ENCODE results near the gene HIGD2A.

Gene HIGD2A

GRCh38 chr5:176366232-176366894 lies 22.2 kb upstream of the HIGD2A start:
- in situ Hi-C loops (cut with MboI; ENCODE audit: low pct_unique_long_range_greater_than_20kb, low sequenced_read_pairs) = no loop called here
- DNase-seq = no peak

- DNase-seq = no peak
- in situ Hi-C loops (cut with MboI; ENCODE audit: low pct_unique_long_range_greater_than_20kb, low sequenced_read_pairs) = no loop called here
Measured at GRCh38 chr5:176368726-176369125, 19.8 kb upstream of the HIGD2A start.

- in situ Hi-C loops (cut with MboI; ENCODE audit: low pct_unique_long_range_greater_than_20kb, low sequenced_read_pairs) = no loop called here
- DNase-seq = no peak
Measured at GRCh38 chr5:176369934-176370711, 18.4 kb upstream of the HIGD2A start.

GRCh38 chr5:176371621-176372539 lies 16.7 kb upstream of the HIGD2A start:
- DNase-seq = no peak
- in situ Hi-C loops (cut with MboI; ENCODE audit: low pct_unique_long_range_greater_than_20kb, low sequenced_read_pairs) = no loop called here

GRCh38 chr5:176373100-176373818 lies 15.3 kb upstream of the HIGD2A start:
- DNase-seq = peak; percentile 28
- in situ Hi-C loops (cut with MboI; ENCODE audit: low pct_unique_long_range_greater_than_20kb, low sequenced_read_pairs) = no loop called here

- peak; percentile 55 for DNase-seq
- in situ Hi-C loops (cut with MboI; ENCODE audit: low pct_unique_long_range_greater_than_20kb, low sequenced_read_pairs) = no loop called here
Measured at GRCh38 chr5:176379881-176380280, 8.7 kb upstream of the HIGD2A start.

GRCh38 chr5:176381423-176381822 lies 7.1 kb upstream of the HIGD2A start:
- no peak for DNase-seq
- in situ Hi-C loops (cut with MboI; ENCODE audit: low pct_unique_long_range_greater_than_20kb, low sequenced_read_pairs) = no loop called here

- DNase-seq = no peak
- in situ Hi-C loops (cut with MboI; ENCODE audit: low pct_unique_long_range_greater_than_20kb, low sequenced_read_pairs) = no loop called here
Measured at GRCh38 chr5:176381979-176382378, 6.6 kb upstream of the HIGD2A start.

- in situ Hi-C loops (cut with MboI; ENCODE audit: low pct_unique_long_range_greater_than_20kb, low sequenced_read_pairs) = no loop called here
- no peak for DNase-seq
Measured at GRCh38 chr5:176382721-176383120, 5.8 kb upstream of the HIGD2A start.

GRCh38 chr5:176383248-176383905 lies 5.2 kb upstream of the HIGD2A start:
- DNase-seq = no peak
- in situ Hi-C loops (cut with MboI; ENCODE audit: low pct_unique_long_range_greater_than_20kb, low sequenced_read_pairs) = no loop called here

GRCh38 chr5:176383961-176384360 lies 4.6 kb upstream of the HIGD2A start:
- in situ Hi-C loops (cut with MboI; ENCODE audit: low pct_unique_long_range_greater_than_20kb, low sequenced_read_pairs) = no loop called here
- no peak for DNase-seq

GRCh38 chr5:176384366-176384930 lies 4.1 kb upstream of the HIGD2A start:
- in situ Hi-C loops (cut with MboI; ENCODE audit: low pct_unique_long_range_greater_than_20kb, low sequenced_read_pairs) = no loop called here
- no peak for DNase-seq

GRCh38 chr5:176384991-176385390 lies 3.6 kb upstream of the HIGD2A start:
- DNase-seq = no peak
- in situ Hi-C loops (cut with MboI; ENCODE audit: low pct_unique_long_range_greater_than_20kb, low sequenced_read_pairs) = no loop called here

- DNase-seq = no peak
- in situ Hi-C loops (cut with MboI; ENCODE audit: low pct_unique_long_range_greater_than_20kb, low sequenced_read_pairs) = no loop called here
Measured at GRCh38 chr5:176386491-176386890, 2.1 kb upstream of the HIGD2A start.

GRCh38 chr5:176387384-176387925 lies 1.1 kb upstream of the HIGD2A start:
- DNase-seq = no peak
- in situ Hi-C loops (cut with MboI; ENCODE audit: low pct_unique_long_range_greater_than_20kb, low sequenced_read_pairs) = no loop called here

GRCh38 chr5:176388003-176388443 lies 528 bp upstream of the HIGD2A start:
- in situ Hi-C loops (cut with MboI; ENCODE audit: low pct_unique_long_range_greater_than_20kb, low sequenced_read_pairs) = no loop called here
- DNase-seq = no peak

- no peak for DNase-seq
- in situ Hi-C loops (cut with MboI; ENCODE audit: low pct_unique_long_range_greater_than_20kb, low sequenced_read_pairs) = no loop called here
Measured at GRCh38 chr5:176389135-176390123, 878 bp downstream of the HIGD2A start.
